Renal pelvis (tissue), 4 donors: ENCODE data around the gene DLG2. TPM values are rescaled to one million over a fixed set of nuclear protein-coding genes. Genes with fewer than 3 reads are reported as not detected.
"Not testable (repeated sequence)": the region's sequence is repeated elsewhere in the genome, so short reads cannot be mapped to it uniquely, and the experiment has no call there.

ENCODE experiments used
- DNase-seq: peaks from one replicate; pipeline ENCODE4 v3.0.0-alpha.2; 2013
- polyA plus RNA-seq, 3 donors: library from polyadenylated mRNA; unstranded; fragments of 120-200 nt; gene quantifications; one replicate each; pipeline ENCODE4 v1.2.1, GENCODE V29; 2013; ENCODE audit not compliant: insufficient read length in 3 of 3

The DLG2 gene
- polyA plus RNA-seq, 3 donors = 10.1 to 16.6 (median 13.0) TPM

DNA sequence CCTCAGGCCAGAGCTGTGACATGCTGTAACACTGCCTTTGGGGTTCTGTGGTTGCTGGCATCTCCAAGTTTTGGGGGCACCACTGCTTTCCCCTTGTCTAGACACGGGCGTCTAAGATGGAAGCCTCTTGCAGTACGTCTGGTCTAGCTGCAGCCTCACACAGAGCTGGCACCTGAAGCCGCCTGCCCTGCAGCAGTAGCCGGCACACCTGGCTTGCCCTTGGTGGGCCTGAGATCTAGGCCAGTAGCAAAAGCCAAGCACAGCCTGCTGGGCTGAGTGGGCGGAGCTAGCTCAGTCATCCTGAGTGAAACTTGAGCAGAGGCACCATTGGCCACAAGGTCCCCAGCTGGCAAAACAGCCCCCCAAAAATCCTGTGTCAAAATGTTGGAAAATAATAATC, 154.2 kb downstream of the DLG2 start:
- DNase-seq = no peak

DNA sequence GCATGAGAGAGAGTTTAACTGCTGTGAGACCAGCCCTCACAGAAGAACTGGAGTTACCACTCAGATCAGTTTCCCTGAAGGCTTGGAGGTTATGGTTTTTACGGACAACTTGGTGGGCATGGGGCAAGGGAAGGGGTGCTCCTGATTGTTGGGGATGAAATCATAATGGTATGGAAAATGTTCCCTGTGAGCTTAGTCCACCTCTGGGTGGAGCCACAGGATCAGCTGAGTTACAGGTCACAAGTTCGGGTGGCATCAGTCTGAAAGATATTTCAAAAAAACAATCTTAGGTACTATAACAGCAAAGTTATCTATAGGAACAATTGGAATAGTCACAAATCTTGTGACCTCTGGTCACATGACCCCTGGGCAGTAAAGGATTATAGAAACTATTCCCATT, 162.9 kb downstream of the DLG2 start:
- no peak for DNase-seq

GRCh38 chr11:85459304-85459703, 167.8 kb downstream of the DLG2 start:
- no peak for DNase-seq

- no peak for DNase-seq
Observed at GRCh38 chr11:85444479-85444878, 182.7 kb downstream of the DLG2 start.

DNA sequence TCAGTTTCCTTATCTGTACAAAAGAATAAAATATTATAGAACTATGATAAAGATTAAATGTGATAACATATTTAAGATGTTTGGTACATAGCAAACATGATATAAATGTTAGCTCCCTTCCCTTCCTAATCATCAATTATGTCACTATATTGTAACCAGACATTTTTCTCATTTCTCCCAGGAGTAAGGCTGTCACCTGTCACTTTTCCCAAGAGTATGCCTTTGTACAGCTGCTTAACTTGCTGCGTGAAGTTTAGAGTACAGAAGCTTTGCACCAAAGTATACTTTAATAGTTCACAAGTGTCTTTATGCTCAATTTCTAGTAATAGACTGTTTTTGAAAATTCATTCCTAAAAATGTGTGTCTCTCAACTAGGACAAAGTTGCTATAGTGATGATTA, 186.9 kb downstream of the DLG2 start:
- no peak for DNase-seq

- DNase-seq = no peak
Observed at GRCh38 chr11:85438328-85438727, 188.8 kb downstream of the DLG2 start.

DNA sequence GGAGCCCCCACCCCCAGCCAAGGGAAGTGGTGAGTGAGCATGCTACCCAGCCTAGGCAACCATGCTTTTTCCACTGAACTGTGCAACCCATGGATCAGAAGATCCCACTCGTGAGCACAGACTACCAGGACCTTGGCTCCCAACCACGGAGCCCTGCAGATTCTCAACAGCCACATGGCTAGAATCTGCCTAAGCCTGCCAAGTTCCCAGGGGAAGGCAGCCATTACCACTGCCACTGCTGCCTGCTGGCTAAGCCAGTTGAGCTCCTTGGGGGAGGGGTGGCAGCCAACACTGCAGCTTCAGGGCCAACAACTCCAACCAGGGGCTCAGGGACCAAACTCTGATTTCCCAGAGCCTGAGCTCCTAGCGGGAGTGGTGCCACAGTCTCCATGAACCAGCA, 195.8 kb downstream of the DLG2 start:
- no peak for DNase-seq

DNA sequence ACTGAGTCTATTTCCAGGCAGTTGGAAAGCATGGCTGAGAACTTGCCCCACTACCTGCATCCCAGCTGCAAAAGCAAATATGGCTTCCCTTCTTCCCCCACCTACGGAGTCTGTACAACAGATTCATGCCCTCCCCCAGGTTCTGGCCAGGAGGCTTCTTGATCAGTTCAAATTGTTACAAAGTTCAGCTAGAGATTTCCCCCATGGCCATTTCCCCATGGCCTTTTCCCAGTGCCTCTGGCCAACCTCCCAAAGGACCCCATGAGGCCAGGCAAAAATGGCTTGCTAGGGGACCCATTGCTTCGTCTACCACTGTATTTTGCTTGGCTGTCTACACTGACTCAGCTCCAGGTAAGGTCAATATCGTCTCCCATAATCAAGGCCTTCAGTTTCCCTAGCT, 203.3 kb downstream of the DLG2 start:
- DNase-seq = no peak

GRCh38 chr11:85423316-85423715, 203.8 kb downstream of the DLG2 start:
- DNase-seq = no peak

- DNase-seq = no peak
Observed at GRCh38 chr11:85414175-85414574, 213.0 kb downstream of the DLG2 start.

- no peak for DNase-seq
Observed at GRCh38 chr11:85407648-85408047, 219.5 kb downstream of the DLG2 start.

- DNase-seq = no peak
Observed at GRCh38 chr11:85406841-85407240, 220.3 kb downstream of the DLG2 start.

DNA sequence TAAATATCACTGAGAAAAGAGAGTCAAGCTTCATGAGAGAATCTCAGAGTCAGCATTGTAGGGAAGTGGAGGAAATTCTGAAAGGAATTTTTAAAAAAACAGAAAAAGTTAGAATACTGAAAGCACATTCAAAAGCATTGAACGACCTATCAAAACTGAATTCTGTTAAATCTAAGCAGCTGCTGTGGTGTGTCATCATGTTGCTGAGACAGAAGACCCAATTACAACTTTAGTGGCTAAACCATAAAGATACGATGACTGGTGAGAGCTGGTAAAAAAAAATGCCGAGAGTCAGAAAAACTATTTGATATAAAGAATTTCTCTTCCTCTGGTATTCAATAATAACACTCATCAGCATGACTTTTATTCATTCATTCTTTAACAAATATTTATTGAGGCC, 220.8 kb downstream of the DLG2 start:
- no peak for DNase-seq

DNA sequence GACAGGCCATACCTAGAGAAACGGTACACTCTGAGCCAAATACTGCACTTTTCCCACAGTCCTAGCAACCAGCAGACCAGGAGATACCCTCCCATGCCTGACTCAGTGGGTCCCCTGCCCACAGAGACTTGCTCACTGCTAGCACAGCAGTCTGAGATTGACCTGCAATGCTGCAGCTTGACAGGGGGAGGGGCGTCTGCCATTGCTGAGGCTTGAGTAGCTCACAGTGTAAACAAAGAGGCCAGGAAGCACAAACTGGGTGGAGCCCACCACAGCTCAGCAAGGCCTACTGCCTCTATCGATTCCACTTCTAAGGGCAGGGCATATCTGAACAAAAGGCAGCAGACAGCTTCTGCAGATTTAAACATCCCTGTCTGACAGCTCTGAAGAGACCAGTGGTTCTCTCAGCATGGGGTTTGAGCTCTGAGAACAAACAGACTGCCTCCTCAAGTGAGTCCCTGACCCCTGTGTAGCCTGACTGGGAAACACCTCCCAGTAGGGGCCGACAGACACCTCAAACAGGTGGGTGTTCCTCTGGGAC, 231.6 kb downstream of the DLG2 start:
- not testable (repeated sequence) for DNase-seq

- no peak for DNase-seq
Observed at GRCh38 chr11:85394283-85394682, 232.9 kb downstream of the DLG2 start.

DNA sequence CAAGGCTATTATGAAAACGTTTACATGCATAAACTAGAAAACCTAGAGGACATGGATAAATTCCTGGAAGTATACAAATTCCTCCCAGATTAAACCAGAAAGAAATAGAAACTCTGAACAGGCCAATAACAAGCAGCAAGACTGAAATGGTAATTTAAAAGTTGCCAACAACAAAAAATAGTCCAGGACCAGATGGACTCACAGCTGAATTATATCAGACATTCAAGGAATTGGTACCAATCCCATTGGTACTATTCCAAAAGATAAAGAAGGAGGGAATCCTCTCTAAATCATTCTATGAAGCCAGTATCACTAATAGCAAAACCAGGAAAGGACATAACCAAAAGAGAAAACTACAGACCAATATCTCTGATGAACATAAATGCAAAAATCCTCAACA, 236.0 kb downstream of the DLG2 start:
- no peak for DNase-seq

GRCh38 chr11:85385547-85385946, 241.6 kb downstream of the DLG2 start:
- no peak for DNase-seq

DNA sequence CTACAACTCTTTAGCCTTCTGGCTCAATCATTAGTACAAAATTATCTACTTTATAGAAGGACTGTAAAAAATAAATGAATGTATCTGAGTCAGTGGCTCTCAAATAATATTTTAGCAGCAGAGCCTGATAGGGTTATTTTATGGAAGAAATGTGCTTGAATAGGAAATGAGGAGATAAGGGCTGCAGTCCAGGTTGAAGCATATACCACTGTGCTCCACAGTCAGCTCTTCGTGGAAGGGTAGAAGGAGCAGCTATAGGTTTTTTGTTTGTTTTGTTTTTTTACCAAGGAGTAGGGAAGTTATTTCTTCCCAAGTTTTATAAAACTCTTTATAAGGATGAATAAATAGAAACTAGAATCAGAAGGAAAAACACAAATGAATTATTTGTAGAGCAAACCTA, 242.0 kb downstream of the DLG2 start:
- no peak for DNase-seq

- no peak for DNase-seq
Observed at GRCh38 chr11:85379066-85379465, 248.1 kb downstream of the DLG2 start.

DNA sequence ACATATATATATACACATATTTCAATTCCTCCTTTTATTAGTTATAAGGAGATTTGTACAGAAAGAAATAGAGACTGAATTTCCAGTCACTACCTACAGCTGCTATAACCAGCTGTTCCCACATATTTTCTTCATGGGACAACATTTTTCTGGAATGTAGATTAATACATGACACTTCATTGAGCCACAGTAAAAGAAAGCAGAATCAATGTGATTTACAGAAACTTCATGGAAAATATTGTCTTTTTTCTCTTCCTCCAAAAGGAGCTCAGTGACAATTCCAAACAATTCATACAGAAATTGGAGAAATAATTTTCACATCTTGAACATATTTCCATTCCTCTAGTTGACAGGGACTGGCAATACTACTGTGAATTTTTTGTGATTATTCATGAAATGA, 249.2 kb downstream of the DLG2 start:
- DNase-seq = no peak

GRCh38 chr11:85359859-85360258, 267.3 kb downstream of the DLG2 start:
- no peak for DNase-seq

DNA sequence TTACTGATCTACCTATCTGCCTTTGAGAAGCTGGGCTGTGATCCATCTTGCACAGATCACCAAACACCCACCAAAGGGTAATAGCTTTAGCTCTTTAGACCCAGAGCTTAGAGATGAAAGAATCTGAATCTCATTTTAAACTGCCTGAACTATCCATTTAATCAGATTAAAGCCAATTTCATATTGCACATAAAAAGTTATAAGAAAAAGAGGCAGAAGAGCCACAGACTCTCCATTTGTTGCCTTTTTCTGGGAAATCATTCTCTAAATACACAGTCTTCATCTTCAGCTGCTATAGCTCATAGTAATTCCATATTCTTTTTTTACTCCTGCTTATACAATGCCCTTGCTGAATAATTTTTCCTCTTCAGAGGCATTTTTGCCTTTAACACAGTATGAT, 271.2 kb downstream of the DLG2 start:
- no peak for DNase-seq

DNA sequence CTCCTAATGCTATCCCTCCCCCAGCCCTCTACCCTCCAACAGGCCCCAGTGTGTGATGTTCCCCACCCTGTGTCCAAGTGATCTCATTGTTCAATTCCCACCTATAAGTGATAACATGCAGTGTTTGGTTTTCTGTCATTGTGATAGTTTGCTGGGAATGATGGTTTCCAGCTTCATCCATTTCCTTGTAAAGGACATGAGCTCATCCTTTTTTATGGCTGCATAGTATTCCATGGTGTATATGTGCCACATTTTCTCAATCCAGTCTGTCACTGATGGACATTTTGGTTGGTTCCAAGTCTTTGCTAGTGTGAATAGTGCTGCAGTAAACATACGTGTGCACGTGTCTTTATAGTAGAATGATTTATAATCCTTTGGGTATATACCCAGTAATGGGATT, 277.6 kb downstream of the DLG2 start:
- DNase-seq = not testable (repeated sequence)

- DNase-seq = no peak
Observed at GRCh38 chr11:85348945-85349344, 278.2 kb downstream of the DLG2 start.

DNA sequence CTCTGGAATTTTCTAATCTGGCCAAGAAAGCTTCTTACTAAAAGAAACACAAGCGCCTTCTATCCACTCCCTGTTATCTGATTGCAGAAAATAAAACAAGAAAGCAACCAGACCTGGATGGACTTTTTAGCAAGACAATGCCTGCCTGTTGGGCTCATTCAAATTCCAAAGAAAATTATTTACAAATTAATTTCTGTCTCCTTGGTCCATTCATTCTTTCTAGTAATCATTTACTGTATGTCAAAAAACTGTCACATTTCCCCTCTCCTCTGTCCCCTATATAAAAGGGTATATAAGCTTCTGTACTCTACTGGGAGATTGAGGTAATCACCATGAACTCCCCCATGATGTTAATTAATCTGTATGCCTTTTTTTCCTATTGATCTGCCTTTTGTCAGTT, 279.9 kb downstream of the DLG2 start:
- DNase-seq = no peak
